Measurements from ENCODE around the gene TECPR1. TPM values are rescaled to one million over a fixed set of nuclear protein-coding genes. Genes with fewer than 3 reads are reported as not detected.

Gene TECPR1
- total RNA-seq, 4 donors from 2014 or later = 16.0 to 59.6 (median 33.9) TPM

DNA sequence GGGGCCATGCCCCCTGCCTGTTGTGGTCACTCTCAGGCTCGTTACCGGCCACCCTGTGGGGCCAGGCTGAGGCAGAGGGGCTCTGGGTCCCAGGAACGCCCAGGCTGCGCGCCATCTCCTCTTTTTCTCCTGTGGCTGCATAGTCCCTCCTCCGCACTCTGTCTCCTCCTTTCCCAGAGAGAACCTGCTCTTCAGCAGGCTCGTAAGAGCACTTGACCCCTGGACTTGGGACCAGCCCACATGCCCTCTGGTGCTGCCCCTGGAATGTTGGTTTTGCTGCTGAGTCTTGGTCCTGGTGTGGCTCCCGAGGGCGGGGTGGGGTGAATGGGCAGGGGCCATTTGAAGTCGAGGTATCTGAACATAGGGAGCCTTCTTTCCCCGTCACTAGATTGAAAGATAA is 47.4 kb downstream of the TECPR1 start:
- in situ Hi-C loops (cut with MboI; ENCODE audit: low sequenced_read_pairs in 4 of 4) = no loop called here
- TF ChIP-seq POLR2A (IDR thresholded peaks at IDR 0.05) = no peak
- no peak for TF ChIP-seq CTCF (IDR thresholded peaks at IDR 0.05 in 4 of 5, conservative IDR thresholded peaks at IDR 0.05 in 1 of 5)
- Histone ChIP-seq H3K36me3 (peaks cover 2 to 30% of the 10 kb centered on the region in 2 donors), H3K27ac (no peak overlapping the region), H3K27me3 (no peaks in the 10 kb centered on the region), H3K9me3 (no peaks in the 10 kb centered on the region), H3K4me1 (no peaks in the 10 kb centered on the region), H3K4me3 (no peak overlapping the region)
- DNase-seq = no peak
- intact Hi-C loops (cut with DNase I; ENCODE audit: low total_unique reads) = no loop called here
- ATAC-seq = no peak

- DNase-seq (no peak), ATAC-seq (no peak)
- Histone ChIP-seq H3K9me3 (no peaks in the 10 kb centered on the region), H3K4me1 (no peaks in the 10 kb centered on the region), H3K27me3 (no peaks in the 10 kb centered on the region), H3K4me3 (no peak overlapping the region), H3K27ac (no peak overlapping the region), H3K36me3 (peaks cover 2 to 30% of the 10 kb centered on the region in 2 donors)
- intact Hi-C loops (cut with DNase I; ENCODE audit: low total_unique reads) = no loop called here
- in situ Hi-C loops (cut with MboI; ENCODE audit: low sequenced_read_pairs in 4 of 4) = no loop called here
- TF ChIP-seq POLR2A (IDR thresholded peaks at IDR 0.05) (no peak), CTCF (IDR thresholded peaks at IDR 0.05 in 4 of 5, conservative IDR thresholded peaks at IDR 0.05 in 1 of 5) (no peak)
These were observed 47.9 kb downstream of the TECPR1 start for GRCh38 chr7:98203964-98204605.

DNA sequence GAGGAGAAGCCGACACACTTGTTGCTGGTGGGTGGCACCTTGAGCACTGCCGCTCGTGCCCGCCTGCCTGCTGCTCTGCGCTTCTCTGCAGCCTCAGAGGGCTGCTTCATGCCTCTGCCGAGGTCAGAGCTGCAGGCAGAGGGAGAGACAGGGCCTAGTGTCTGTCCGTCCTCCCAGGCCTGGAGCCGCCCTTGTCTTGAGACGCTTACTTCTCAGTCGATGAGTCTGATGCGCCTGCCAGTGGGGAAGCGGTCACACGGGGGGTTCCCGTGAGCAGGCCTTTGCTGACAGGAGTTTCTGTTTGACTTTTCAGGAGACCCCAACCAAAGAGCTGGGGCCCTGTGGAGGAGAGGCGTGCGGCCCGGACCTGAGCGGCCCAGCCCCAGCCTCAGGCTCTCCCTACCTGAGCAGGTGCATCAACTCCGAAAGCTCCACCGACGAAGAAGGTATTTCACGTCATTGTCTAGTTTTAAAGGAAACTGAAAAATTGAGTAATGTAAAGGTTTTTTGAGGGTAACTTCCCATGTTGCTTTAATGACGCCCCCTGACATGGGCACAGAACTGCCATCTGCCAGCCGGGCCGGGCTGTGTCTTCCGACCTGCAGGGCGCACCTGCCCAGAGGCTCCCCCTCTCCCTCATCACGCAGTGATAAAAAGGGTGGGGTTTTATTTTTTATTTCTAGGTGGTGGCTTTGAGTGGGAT is 48.6 kb downstream of the TECPR1 start:
- in situ Hi-C loops (cut with MboI; ENCODE audit: low sequenced_read_pairs in 4 of 4) (no loop called here), intact Hi-C loops (cut with DNase I; ENCODE audit: low total_unique reads) (no loop called here)
- Histone ChIP-seq H3K4me3 (no peak overlapping the region), H3K36me3 (peaks cover 2 to 30% of the 10 kb centered on the region in 2 donors), H3K27me3 (no peaks in the 10 kb centered on the region), H3K27ac (no peak overlapping the region), H3K9me3 (no peaks in the 10 kb centered on the region), H3K4me1 (no peaks in the 10 kb centered on the region)
- TF ChIP-seq CTCF (IDR thresholded peaks at IDR 0.05 in 4 of 5, conservative IDR thresholded peaks at IDR 0.05 in 1 of 5) = no peak
- TF ChIP-seq POLR2A (IDR thresholded peaks at IDR 0.05) = no peak
- ATAC-seq = no peak
- no peak for DNase-seq

GRCh38 chr7:98202367-98203195 is 49.5 kb downstream of the TECPR1 start:
- intact Hi-C loops (cut with DNase I; ENCODE audit: low total_unique reads) (no loop called here), in situ Hi-C loops (cut with MboI; ENCODE audit: low sequenced_read_pairs in 4 of 4) (no loop called here)
- DNase-seq (no peak), ATAC-seq (no peak)
- no peak overlapping the region for H3K4me3 ChIP-seq
- TF ChIP-seq CTCF (IDR thresholded peaks at IDR 0.05 in 4 of 5, conservative IDR thresholded peaks at IDR 0.05 in 1 of 5) (no peak), POLR2A (IDR thresholded peaks at IDR 0.05) (no peak)
- no peaks in the 10 kb centered on the region for H3K9me3 ChIP-seq
- H3K4me1 ChIP-seq = no peaks in the 10 kb centered on the region
- H3K36me3 ChIP-seq = peaks cover 2 to 30% of the 10 kb centered on the region in 2 donors
- H3K27me3 ChIP-seq = no peaks in the 10 kb centered on the region
- no peak overlapping the region for H3K27ac ChIP-seq
